ENCODE data around the gene ZBTB12.

DNA sequence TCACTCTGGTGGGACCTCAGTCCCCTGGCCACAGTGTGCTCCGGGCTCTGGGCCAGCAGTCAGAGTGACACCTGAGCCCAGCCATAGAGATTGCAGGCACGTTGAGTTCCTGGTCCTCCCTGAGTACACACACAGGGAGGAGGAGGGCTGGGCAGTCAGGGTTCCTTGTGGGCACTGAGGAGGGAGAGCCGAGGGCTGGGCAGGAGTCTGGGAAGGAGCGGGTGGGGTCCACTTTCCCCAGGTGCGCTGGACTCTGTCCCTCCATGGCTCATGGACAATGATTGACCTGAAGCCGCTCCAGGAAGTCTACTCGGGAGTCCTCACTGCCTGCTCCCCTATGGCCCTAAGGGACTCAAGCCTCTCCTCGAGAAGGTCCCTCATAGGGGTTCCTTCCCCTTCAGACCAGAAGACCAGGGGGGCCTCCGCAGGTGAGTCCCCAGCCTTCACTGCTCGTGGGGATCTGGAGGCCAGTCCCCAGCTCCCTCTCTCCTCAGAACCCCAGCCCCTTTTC is 24.2 kb downstream of the ZBTB12 start:
- TF ChIP-seq RAD21 (IDR thresholded peaks at IDR 0.05; ENCODE audit: low read length) (no peak), MAFK (IDR thresholded peaks at IDR 0.05; ENCODE audit: low read depth, low read length) (no peak), POLR2A (IDR thresholded peaks at IDR 0.05; ENCODE audit: low read depth, low read length) (no peak), RFX5 (IDR thresholded peaks at IDR 0.05; ENCODE audit: low read depth, low read length) (no peak), FOS (IDR thresholded peaks at IDR 0.05; ENCODE audit: low read depth, low read length) (no peak), CEBPB (IDR thresholded peaks at IDR 0.05; ENCODE audit: low read depth, low read length) (no peak), MAZ (IDR thresholded peaks at IDR 0.05; ENCODE audit: borderline replicate concordance, low read depth, low read length) (no peak)
- TF ChIP-seq, protein P1, sequence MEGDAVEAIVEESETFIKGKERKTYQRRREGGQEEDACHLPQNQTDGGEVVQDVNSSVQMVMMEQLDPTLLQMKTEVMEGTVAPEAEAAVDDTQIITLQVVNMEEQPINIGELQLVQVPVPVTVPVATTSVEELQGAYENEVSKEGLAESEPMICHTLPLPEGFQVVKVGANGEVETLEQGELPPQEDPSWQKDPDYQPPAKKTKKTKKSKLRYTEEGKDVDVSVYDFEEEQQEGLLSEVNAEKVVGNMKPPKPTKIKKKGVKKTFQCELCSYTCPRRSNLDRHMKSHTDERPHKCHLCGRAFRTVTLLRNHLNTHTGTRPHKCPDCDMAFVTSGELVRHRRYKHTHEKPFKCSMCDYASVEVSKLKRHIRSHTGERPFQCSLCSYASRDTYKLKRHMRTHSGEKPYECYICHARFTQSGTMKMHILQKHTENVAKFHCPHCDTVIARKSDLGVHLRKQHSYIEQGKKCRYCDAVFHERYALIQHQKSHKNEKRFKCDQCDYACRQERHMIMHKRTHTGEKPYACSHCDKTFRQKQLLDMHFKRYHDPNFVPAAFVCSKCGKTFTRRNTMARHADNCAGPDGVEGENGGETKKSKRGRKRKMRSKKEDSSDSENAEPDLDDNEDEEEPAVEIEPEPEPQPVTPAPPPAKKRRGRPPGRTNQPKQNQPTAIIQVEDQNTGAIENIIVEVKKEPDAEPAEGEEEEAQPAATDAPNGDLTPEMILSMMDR (conservative IDR thresholded peaks at IDR 0.05; ENCODE audit: low read depth, low read length), result no peak

All from IMR-90 (cell line).